SU-DHL-6 (cell line): ENCODE results near the gene IGFL3.

ENCODE experiments used
- H2AFZ ChIP-seq: fragments of 200-600 bp; sonication (generic); 2 replicates; pipeline ENCODE4 v1.6.1; 2014; ENCODE audit warnings: low read depth, mild to moderate bottlenecking, moderate library complexity, mixed read lengths, antibody characterized with exemption, low read length; ENCODE audit not compliant: severe bottlenecking
- H3F3A ChIP-seq: fragments of 200-600 bp; shearing (Covaris generic); 2 replicates; pipeline ENCODE4 v1.6.0; 2016; ENCODE audit warnings: antibody characterized with exemption, mild to moderate bottlenecking; ENCODE audit not compliant: insufficient read depth
- H3K27ac ChIP-seq: fragments of 200-600 bp; sonication (generic); 2 replicates; pipeline ENCODE4 v1.5.1; 2016; ENCODE audit warnings: low read depth, mild to moderate bottlenecking, low read length, moderate library complexity, mixed read lengths
- H3K27me3 ChIP-seq: fragments of 200-600 bp; sonication (generic), shearing (Covaris generic); 2 replicates; pipeline ENCODE4 v1.6.0; 2014; ENCODE audit warnings: mild to moderate bottlenecking, low read length
- H3K36me3 ChIP-seq: fragments of 200-600 bp; sonication (generic); 2 replicates; pipeline ENCODE4 v1.6.1; 2014; ENCODE audit warnings: mild to moderate bottlenecking, low read length, mixed read lengths
- H3K4me2 ChIP-seq: fragments of 300-600, 200-600 bp; shearing (Covaris generic), sonication (generic); 2 replicates; pipeline ENCODE4 v1.6.0; 2014; ENCODE audit warnings: low read length, low read depth, mild to moderate bottlenecking; ENCODE audit not compliant: poor library complexity, severe bottlenecking
- H3K4me3 ChIP-seq: fragments of 200-600 bp; sonication (generic); 2 replicates; pipeline ENCODE4 v1.5.1; 2014; ENCODE audit warnings: antibody characterized with exemption, low read length, mild to moderate bottlenecking, mixed read lengths; ENCODE audit not compliant: insufficient read depth, poor library complexity, severe bottlenecking
- H3K79me2 ChIP-seq: fragments of 200-600 bp; sonication (generic); 2 replicates; pipeline ENCODE4 v1.6.1; 2014; ENCODE audit warnings: mild to moderate bottlenecking, low read length, moderate library complexity; ENCODE audit not compliant: insufficient read depth
- H3K9ac ChIP-seq: fragments of 200-600 bp; sonication (generic); 2 replicates; pipeline ENCODE4 v1.7.0; 2014; ENCODE audit warnings: mild to moderate bottlenecking, low read length
- H3K9me2 ChIP-seq: fragments of 200-600 bp; sonication (generic); replicated peaks from 2 replicates; pipeline ENCODE4 v1.6.1; 2014; ENCODE audit warnings: low read length; ENCODE audit not compliant: insufficient read depth
- H3K9me3 ChIP-seq: fragments of 200-600 bp; sonication (generic); 2 replicates; pipeline ENCODE4 v1.6.1; 2014; ENCODE audit warnings: low read length, mixed read lengths; ENCODE audit not compliant: insufficient read depth
- H4K20me1 ChIP-seq: fragments of 200-600 bp; sonication (generic); 2 replicates; pipeline ENCODE4 v1.6.1; 2014; ENCODE audit warnings: low read depth, mild to moderate bottlenecking, antibody characterized with exemption, low read length, moderate library complexity, mixed read lengths
- CTCF ChIP-seq: fragments of 200-600 bp; sonication (generic); IDR thresholded peaks from one replicate; pipeline ENCODE4 v1.5.1; 2017; ENCODE audit warnings: antibody characterized with exemption, mild to moderate bottlenecking, low read length, moderate library complexity; ENCODE audit not compliant: insufficient read depth, poor library complexity, severe bottlenecking
- EZH2phosphoT487 ChIP-seq: fragments of 200-600 bp; sonication (generic), shearing (Covaris generic); conservative IDR thresholded peaks from 2 replicates; pipeline ENCODE4 v1.6.1; 2018; ENCODE audit warnings: mild to moderate bottlenecking, antibody characterized with exemption, low read length, moderate library complexity, mixed read lengths

The IGFL3 gene

DNA sequence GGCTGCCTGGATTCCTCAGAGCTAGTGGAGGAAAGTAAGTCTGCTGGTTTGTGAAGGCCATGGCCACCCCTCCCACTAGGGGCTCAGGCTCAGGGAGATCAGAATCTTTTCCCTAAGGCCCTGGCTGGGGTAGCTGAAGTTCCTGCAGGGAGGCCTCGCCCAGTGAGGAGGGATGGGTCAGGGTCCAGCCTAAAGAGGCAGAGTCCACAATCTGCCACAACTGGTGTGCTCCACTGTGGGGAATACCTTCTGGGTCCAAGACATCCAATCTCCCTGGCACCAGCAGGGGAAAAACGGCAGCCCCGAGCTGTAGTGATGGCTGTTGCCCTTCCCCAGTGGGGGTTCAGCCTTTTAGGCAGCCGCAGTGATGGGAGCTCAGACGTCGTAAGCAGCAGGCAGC, 23.2 kb downstream of the IGFL3 start:
- Histone ChIP-seq H3K27me3 (no peaks in the 10 kb centered on the region; the same call in 1 of the 2 replicates), H3K9ac (no peak overlapping the region), H3K9me2 (no peaks in the 10 kb centered on the region), H3K9me3 (no peaks in the 10 kb centered on the region), H3K4me2 (no peak overlapping the region), H4K20me1 (no peaks in the 10 kb centered on the region), H3K27ac (no peak overlapping the region), H3K4me3 (no peak overlapping the region), H3F3A (no peaks in the 10 kb centered on the region), H2AFZ (no peak overlapping the region), H3K79me2 (no peaks in the 10 kb centered on the region), H3K36me3 (no peaks in the 10 kb centered on the region)
- TF ChIP-seq CTCF, result no peak
- no peak for TF ChIP-seq EZH2phosphoT487

- Histone ChIP-seq H3K9me2 (no peaks in the 10 kb centered on the region), H3K9ac (no peak overlapping the region), H4K20me1 (no peaks in the 10 kb centered on the region), H3K4me3 (no peak overlapping the region), H3K9me3 (no peaks in the 10 kb centered on the region), H3K27me3 (no peaks in the 10 kb centered on the region; the same call in 1 of the 2 replicates), H3K36me3 (no peaks in the 10 kb centered on the region), H3K4me2 (no peak overlapping the region), H3K79me2 (no peaks in the 10 kb centered on the region), H3K27ac (no peak overlapping the region), H3F3A (no peaks in the 10 kb centered on the region), H2AFZ (no peak overlapping the region)
- TF ChIP-seq CTCF, result no peak
- TF ChIP-seq EZH2phosphoT487, result no peak
Measured at GRCh38 chr19:46100344-46100743, 24.1 kb downstream of the IGFL3 start.

DNA sequence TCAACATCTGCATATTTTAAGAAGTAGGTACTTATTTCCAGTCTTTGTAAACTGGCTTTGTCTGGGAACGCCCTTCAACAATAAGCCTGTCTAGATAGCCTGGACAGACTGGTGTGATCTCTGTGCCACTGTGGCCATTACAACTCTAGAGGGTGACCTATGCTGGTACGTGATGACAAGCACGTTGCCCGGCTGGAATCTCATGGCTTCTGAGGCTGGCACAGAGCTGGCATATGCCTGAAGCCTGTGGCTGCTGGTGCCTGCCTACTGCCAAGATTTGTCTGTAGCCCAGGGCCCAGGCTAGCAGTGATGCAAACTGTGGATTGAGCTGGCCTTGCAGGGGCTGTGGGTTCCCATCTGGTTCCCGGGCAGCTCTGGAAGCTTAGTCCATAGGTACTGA, 34.0 kb downstream of the IGFL3 start:
- Histone ChIP-seq H3K9ac (no peak overlapping the region), H4K20me1 (no peaks in the 10 kb centered on the region), H3K4me3 (no peak overlapping the region), H3K4me2 (no peak overlapping the region), H3K9me3 (no peaks in the 10 kb centered on the region), H2AFZ (no peak overlapping the region), H3K9me2 (no peaks in the 10 kb centered on the region), H3K36me3 (no peaks in the 10 kb centered on the region), H3K27me3 (0 out of 2 replicates have a peak, but pooled peaks cover 3% of the 10 kb centered on the region), H3K79me2 (no peaks in the 10 kb centered on the region), H3K27ac (no peak overlapping the region), H3F3A (no peaks in the 10 kb centered on the region)
- TF ChIP-seq EZH2phosphoT487 (no peak), CTCF (no peak)

DNA sequence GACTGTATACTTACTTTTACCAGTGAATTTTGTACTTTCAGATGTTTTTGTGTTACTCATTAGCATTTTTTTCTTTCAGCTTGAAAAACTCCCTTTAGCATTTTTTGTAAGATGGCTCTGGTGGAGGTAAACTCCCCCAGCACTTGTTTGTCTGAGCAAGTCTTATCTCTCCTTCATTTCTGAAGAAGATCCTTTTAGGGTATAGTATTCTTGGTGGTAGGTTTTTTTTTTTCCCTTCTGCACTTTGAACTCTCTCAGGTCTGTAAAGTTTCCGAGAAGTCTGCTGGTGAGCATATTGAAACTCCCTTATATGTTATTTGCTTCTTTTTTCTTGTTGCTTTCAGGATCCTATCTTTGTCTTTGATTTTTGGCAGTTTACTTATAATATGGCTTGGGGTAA, 35.1 kb downstream of the IGFL3 start:
- H4K20me1 ChIP-seq, result no peaks in the 10 kb centered on the region
- no peak overlapping the region for H3K4me2 ChIP-seq
- H3K9ac ChIP-seq, result no peak overlapping the region
- no peak overlapping the region for H2AFZ ChIP-seq
- no peaks in the 10 kb centered on the region for H3K9me3 ChIP-seq
- no peaks in the 10 kb centered on the region for H3K9me2 ChIP-seq
- no peak overlapping the region for H3K27ac ChIP-seq
- H3K27me3 ChIP-seq, result 0 out of 2 replicates have a peak, but pooled peaks cover 3% of the 10 kb centered on the region
- TF ChIP-seq EZH2phosphoT487 (no peak), CTCF (no peak)
- no peaks in the 10 kb centered on the region for H3K36me3 ChIP-seq
- no peak overlapping the region for H3K4me3 ChIP-seq
- H3K79me2 ChIP-seq, result no peaks in the 10 kb centered on the region
- no peaks in the 10 kb centered on the region for H3F3A ChIP-seq
